ENCODE measurements around the gene CDH4. TPM values are rescaled to one million over a fixed set of nuclear protein-coding genes. Genes with fewer than 3 reads are reported as not detected.

The CDH4 gene
- total RNA-seq, 2 donors from 2014 or later = 0.07 to 0.94 TPM

DNA sequence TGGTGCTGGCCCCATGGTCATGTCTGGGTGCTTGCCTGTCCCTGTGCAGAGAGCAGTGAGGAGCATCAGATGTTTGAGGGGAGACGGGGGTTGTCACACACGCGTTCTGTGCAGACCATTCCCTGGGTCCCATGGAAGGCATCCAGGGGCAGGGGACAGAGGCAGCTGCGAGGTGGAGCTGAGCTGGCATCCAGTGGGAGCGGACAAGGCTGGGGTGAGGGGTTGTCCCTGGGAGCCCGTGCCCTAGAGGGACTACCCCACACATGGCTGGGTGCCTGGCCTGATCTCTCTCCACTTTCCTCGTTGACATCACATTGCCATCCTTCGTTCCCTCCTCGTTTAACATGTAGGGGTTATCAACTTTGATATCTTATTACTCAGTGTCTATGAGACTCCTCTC is 331.3 kb downstream of the CDH4 start:
- H3K27ac ChIP-seq = no peak overlapping the region
- DNase-seq (ENCODE audit: low spot score) = no peak
- H3K9me3 ChIP-seq = no peaks in the 10 kb centered on the region
- H3K36me3 ChIP-seq = no peaks in the 10 kb centered on the region
- H3K27me3 ChIP-seq = no peaks in the 10 kb centered on the region
- no peaks in the 10 kb centered on the region for H3K4me1 ChIP-seq
- H3K4me3 ChIP-seq = no peak overlapping the region
- TF ChIP-seq, protein P1, sequence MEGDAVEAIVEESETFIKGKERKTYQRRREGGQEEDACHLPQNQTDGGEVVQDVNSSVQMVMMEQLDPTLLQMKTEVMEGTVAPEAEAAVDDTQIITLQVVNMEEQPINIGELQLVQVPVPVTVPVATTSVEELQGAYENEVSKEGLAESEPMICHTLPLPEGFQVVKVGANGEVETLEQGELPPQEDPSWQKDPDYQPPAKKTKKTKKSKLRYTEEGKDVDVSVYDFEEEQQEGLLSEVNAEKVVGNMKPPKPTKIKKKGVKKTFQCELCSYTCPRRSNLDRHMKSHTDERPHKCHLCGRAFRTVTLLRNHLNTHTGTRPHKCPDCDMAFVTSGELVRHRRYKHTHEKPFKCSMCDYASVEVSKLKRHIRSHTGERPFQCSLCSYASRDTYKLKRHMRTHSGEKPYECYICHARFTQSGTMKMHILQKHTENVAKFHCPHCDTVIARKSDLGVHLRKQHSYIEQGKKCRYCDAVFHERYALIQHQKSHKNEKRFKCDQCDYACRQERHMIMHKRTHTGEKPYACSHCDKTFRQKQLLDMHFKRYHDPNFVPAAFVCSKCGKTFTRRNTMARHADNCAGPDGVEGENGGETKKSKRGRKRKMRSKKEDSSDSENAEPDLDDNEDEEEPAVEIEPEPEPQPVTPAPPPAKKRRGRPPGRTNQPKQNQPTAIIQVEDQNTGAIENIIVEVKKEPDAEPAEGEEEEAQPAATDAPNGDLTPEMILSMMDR (IDR thresholded peaks at IDR 0.05) = no peak

- no peak overlapping the region for H3K27ac ChIP-seq
- TF ChIP-seq, protein P1 (IDR thresholded peaks at IDR 0.05) = no peak
- DNase-seq (ENCODE audit: low spot score) = no peak
- no peaks in the 10 kb centered on the region for H3K36me3 ChIP-seq
- H3K4me3 ChIP-seq = no peak overlapping the region
- no peaks in the 10 kb centered on the region for H3K9me3 ChIP-seq
- H3K27me3 ChIP-seq = no peaks in the 10 kb centered on the region
- no peaks in the 10 kb centered on the region for H3K4me1 ChIP-seq
Observed at GRCh38 chr20:61584851-61585250, 332.8 kb downstream of the CDH4 start.

DNA sequence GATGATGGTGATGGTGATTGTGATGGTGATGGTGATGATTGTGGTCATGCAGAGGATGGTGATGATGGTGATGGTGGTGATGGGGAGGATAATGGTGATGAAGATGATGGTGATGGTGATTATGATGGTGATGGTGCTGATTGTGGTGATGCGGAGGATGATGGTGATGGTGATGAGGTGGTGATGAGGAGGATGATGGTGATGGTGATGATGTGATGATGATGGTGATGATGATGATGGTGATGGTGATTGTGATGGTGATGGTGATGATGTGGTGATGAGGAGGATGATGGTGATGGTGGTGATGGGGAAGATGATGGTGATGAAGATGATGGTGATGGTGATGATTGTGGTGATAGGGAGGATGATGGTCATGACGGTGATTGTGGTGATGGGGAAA is 333.7 kb downstream of the CDH4 start:
- TF ChIP-seq, protein P1 (IDR thresholded peaks at IDR 0.05) = no peak
- Histone ChIP-seq H3K36me3 (no peaks in the 10 kb centered on the region), H3K27me3 (no peaks in the 10 kb centered on the region), H3K27ac (no peak overlapping the region), H3K4me1 (no peaks in the 10 kb centered on the region), H3K4me3 (no peak overlapping the region), H3K9me3 (no peaks in the 10 kb centered on the region)
- DNase-seq (ENCODE audit: low spot score) = no peak

DNA sequence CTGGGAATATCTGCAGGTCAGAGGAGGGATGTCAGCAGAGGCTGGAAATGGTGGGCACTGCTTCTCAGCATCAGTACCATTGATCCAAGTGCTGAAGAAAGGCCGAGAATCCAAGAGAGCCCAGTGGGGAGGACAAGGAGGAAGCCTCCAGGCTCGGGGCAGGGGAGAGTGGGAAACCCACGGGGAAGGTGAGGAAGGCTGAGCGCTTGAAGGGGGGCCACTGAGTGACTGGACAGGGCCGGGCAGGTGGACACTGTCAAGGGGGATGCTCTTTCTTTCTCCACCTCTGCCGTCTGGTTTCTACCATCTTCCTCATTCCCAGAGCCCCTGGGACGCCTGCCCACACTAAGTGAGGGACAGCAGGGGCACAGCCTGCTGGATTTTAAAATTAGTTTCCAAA is 335.0 kb downstream of the CDH4 start:
- no peak for DNase-seq (ENCODE audit: low spot score)
- Histone ChIP-seq H3K4me3 (no peak overlapping the region), H3K9me3 (peaks cover 0 to 9% of the 10 kb centered on the region in 2 donors), H3K27me3 (no peaks in the 10 kb centered on the region), H3K36me3 (no peaks in the 10 kb centered on the region), H3K4me1 (no peaks in the 10 kb centered on the region), H3K27ac (no peak overlapping the region)
- TF ChIP-seq, protein P1 (IDR thresholded peaks at IDR 0.05) = no peak

DNA sequence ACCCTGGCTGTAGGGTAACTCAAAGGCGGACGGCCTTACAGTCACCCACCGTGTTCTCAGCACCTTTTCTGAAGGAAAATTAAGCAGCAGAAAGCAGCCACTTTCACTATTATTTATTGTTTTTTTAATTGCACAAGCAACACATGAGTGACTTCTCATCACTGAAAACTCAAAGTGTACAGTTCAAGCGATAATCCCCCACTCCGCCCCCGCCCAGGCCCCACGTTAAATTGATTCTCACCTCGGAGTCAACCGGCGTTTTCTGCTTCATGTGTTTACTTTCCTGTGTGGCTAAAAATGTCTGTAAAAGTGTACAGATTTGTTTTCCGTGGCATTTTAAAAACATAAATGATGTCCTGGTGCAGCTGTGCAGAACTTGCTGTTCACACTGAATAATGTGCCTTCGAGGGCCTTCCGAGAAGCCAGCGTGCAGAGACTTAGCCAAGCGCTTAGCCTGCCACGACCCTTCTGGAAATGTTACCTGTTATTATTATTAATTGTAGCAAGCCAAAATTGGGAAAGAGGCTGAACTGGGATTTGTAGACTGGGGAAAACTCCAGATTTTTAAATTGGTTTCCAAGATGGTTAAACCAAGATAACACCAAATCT is 335.7 kb downstream of the CDH4 start:
- Histone ChIP-seq H3K27ac (no peak overlapping the region), H3K27me3 (no peaks in the 10 kb centered on the region), H3K4me3 (no peak overlapping the region), H3K36me3 (no peaks in the 10 kb centered on the region), H3K9me3 (peaks cover 0 to 16% of the 10 kb centered on the region in 2 donors), H3K4me1 (no peaks in the 10 kb centered on the region)
- no peak for DNase-seq (ENCODE audit: low spot score)
- TF ChIP-seq, protein P1 (IDR thresholded peaks at IDR 0.05) = no peak
